Measurements from ENCODE around the gene SYT1.
"Not testable (repeated sequence)": the region's sequence is repeated elsewhere in the genome, so short reads cannot be mapped to it uniquely, and the experiment has no call there.

Gene SYT1

GRCh38 chr12:78864403-78864869 is at the start of gene SYT1:
SYT1 (plus strand) TSS chr12:78864774.
- in situ Hi-C loops (cut with MboI; ENCODE audit: low sequenced_read_pairs) = no loop called here

DNA sequence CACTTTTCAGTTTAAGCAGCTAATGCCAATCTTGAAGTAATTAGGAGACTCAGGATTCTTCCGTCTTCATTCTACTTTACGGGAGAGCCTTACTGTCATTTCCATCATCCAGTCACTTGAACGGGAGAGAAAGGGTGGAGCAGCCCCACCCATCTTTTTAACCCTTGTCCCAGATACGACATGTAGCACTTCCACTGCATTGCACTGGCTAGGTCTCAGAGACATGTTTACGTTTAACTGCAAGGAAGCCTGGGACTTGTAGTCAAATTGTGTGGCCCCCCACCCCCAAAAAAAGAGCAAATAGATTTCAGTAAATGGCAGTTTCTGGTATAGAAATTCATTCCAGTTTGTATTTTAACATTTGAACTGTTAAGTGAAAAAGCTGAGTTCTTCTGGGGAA is 46.1 kb upstream of the SYT1 start:
- in situ Hi-C loops (cut with MboI; ENCODE audit: low sequenced_read_pairs) = no loop called here

DNA sequence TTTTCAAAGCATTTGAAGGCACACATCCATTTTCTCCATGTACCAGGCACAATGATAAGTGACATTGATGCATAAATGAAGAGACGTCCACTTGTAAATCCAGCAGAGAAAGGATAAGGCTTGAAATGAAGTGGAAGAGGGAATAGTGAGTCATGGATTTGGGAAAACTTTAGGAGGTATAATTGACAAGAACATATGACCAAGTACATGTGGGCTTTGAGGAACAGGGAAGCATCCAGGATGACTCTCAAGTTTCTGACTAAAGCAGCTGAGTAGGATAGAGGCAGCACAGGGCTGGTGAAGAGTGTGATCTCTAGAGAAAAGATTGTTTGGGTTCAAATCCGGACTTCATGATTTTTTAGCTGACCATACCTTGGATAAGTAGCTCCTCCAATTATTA is 43.6 kb upstream of the SYT1 start:
- in situ Hi-C loops (cut with MboI; ENCODE audit: low sequenced_read_pairs) = no loop called here

DNA sequence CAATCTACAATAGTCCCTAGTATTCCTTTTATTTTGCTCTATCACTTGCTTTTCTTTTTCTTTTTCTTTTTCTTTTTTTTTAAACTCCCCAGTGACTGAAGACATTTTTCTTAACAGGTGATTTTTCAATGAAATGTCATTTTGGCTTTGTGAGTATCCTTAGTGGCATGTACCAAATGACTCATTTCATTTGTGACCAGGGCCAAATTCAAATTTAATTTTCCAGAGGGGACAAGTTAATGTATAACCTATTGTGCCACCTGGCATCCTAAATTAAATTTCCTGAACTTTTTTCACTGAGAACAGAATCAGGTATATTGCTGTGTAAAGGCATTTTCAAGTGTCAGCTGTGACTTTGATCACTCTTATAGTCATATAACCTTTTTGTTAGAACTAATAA is 39.7 kb upstream of the SYT1 start:
- in situ Hi-C loops (cut with MboI; ENCODE audit: low sequenced_read_pairs) = no loop called here

- in situ Hi-C loops (cut with MboI; ENCODE audit: low sequenced_read_pairs) = no loop called here
Observed at GRCh38 chr12:78829690-78830089, 34.9 kb upstream of the SYT1 start.

- in situ Hi-C loops (cut with MboI; ENCODE audit: low sequenced_read_pairs) = no loop called here
Observed at GRCh38 chr12:78835493-78835892, 29.1 kb upstream of the SYT1 start.

DNA sequence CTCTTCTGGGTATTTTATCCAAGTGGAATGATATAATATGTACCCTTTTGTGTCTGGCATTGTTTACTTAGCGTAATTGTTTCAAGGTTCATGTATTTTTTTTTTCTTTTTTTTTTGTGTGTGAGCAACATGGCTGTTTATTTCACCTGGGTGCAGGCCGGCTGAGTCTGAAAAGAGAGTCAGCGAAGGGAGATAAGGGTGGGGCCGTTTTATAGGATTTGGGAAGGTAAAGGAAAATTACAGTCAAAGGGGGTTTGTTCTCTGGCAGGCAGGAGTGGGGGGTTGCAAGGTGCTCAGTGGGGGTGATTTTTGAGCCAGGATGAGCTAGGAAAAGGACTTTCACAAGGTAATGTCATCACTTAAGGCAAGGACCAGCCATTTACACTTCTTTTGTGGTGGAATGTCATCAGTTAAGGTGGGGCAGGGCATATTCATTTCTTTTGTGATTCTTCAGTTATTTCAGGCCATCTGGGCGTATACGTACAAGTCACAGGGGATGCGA is 24.0 kb upstream of the SYT1 start:
- in situ Hi-C loops (cut with MboI; ENCODE audit: low sequenced_read_pairs) = not testable (repeated sequence)

DNA sequence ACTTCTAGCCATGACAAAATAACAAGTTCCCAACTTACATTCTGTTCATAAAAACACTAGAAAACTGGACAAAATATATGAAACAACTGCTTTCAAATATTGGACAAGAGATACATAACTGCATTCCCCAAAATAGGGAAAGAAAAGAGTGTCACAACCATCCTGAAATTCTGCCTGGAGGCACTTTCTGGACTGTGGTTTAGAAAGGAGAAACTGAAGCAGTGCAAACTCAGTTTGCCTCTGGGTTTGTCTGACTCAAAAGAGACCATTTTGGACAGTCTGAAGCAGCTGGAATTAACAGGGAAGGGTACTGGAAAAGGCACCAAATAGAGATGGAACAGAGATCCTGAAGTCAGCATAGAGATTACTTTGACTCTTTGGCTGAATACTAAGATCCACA is 11.3 kb upstream of the SYT1 start:
- in situ Hi-C loops (cut with MboI; ENCODE audit: low sequenced_read_pairs) = no loop called here

DNA sequence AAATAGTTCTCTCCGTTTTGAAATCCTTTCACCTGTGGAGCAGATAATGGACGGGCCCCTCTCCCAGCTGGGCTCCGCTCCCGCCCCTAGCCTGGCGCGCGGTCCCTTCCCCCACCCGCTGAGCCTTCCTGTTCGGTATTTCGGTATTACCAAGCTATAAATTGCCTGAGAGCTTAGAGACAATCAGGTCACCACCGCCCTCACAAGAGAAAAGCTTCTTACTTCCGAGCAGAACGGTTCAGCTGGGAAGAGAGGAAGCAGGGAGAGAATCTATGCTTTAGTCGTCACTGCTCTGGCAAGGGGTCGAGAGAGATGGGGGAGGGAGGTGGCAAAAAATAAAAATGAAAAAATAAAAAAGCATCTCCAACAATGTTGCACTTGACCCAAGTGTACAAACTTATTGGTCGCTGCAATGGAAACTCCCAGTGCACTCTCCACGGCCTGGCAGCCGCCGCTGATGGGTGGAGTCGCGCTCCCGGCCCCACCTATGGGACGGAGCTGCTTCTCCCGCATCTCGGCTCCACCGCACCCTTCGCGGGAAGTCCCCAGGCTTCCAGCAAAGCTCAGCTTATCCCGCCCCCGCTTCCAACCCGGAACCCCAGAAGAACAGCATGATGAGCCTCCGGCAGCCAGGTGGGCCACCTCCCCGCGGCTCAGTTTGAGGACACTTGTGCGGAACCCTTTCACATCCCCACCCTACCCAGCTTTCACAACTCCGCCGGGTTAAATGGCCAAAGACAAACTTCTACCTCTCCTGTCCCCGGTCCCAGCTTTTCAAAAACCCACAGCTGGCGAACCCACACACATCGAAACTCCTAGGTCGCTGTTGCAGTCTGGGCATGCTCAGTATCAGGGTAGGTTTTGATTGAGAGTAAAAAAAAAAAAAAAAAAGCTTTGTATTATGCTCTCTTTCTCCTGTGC is 832 bp upstream of the SYT1 start:
- in situ Hi-C loops (cut with MboI; ENCODE audit: low sequenced_read_pairs) = no loop called here

DNA sequence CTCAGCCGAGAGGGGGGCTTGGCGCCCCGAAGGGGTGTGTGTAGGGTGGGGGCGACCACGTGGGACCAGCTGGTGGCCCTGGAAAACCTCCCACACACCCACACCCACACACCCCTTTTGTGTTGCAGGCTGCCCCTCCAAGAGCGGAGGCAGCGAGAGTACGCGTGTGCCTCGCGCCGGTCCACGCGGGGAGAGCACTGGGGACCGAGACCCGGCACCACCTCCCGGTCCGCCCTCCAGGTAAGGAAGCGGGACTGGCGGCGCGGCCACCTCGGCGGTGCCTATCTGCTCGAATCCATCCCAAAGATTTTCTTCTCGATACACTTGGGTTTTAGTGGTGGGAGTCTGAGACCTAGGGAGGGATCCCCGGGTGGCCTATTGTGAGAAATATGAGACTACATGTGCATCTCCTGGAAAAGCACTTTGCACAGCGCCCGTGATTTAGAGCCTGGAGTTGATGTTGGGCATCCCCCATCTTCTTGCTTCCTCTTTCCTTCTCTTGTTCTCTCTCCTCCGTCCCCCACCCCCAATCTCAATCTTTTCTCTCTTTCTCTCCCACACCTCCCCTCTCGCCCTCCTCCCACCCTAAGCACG is 393 bp downstream of the SYT1 start:
- in situ Hi-C loops (cut with MboI; ENCODE audit: low sequenced_read_pairs) = no loop called here

DNA sequence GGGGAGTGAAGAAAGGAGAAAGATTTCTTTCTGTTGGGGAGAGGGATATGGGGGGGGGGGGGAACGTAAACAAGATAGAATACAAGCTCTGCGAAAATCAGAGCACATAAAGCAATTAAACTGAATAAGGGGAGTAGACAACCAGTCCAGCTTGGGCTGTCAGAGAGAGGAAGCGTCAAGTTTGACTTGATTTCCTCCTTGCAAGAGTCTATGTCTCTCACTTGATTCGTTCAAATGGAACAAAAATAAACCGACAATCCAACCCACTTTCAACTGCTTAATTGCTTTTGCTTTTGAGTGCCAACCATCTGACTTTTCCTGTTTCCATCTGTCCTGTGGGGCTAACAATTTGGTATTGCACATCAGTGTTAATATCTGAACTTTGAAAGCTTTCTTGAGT is 942 bp downstream of the SYT1 start:
- in situ Hi-C loops (cut with MboI; ENCODE audit: low sequenced_read_pairs) = no loop called here

DNA sequence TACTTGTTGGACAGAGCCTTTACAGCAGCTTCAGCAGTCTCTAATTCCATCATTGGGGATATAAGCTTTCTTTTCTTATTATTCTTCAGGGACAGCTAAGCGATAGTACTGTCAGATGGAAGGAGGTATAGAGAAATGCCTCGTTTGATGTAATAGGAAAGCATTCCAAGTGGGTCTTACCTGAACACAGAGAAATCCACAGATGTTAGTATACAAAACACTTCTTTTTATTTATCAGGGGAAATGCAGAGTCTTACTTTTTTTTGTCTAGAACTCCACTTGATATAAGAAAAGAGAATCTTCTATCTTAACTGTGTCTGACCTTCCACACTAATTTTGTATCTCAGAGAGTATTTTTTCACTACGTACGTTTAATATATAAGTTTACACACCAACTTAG is 1.9 kb downstream of the SYT1 start:
- in situ Hi-C loops (cut with MboI; ENCODE audit: low sequenced_read_pairs) = no loop called here

DNA sequence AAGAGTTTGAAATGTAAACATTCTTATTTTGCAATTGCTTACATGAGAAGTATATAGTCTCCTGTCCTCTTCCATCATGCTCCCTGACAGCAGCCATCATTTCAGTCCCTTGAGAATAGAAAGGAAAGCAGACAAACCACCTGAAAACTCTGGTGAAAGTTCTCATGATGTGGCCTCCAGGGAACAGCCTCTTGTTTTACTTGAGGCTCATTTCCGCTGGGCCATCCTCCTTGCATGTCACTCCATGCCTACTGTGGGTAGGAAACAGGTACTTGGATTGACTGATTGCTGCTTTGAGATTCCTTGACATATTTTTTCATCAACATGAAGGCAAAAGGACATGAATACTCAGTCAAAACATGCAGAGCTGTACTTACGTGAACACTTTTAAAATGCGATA is 6.0 kb downstream of the SYT1 start:
- in situ Hi-C loops (cut with MboI; ENCODE audit: low sequenced_read_pairs) = no loop called here

GRCh38 chr12:78871566-78871965 is 7.0 kb downstream of the SYT1 start:
- in situ Hi-C loops (cut with MboI; ENCODE audit: low sequenced_read_pairs) = no loop called here

DNA sequence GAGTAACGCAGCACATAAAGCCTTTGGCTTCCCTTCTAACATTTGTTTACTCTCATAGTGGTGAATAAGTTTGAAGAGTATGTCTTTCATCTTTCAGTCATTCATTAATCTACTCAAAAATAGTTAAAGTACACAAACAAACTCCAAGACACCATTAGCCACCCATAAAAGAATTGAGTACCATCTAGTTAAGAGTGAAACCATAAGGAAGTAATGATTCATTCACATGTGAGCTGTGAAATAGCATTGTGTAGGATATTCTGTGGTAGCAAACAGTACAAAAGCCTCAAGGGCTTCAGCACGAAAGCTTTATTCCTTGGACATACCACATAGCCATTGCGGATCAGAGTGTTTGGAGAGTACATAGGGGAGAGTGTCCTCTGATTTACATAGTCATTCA is 13.9 kb downstream of the SYT1 start:
- in situ Hi-C loops (cut with MboI; ENCODE audit: low sequenced_read_pairs) = no loop called here

- in situ Hi-C loops (cut with MboI; ENCODE audit: low sequenced_read_pairs) = no loop called here
Observed at GRCh38 chr12:78878866-78879265, 14.3 kb downstream of the SYT1 start.

DNA sequence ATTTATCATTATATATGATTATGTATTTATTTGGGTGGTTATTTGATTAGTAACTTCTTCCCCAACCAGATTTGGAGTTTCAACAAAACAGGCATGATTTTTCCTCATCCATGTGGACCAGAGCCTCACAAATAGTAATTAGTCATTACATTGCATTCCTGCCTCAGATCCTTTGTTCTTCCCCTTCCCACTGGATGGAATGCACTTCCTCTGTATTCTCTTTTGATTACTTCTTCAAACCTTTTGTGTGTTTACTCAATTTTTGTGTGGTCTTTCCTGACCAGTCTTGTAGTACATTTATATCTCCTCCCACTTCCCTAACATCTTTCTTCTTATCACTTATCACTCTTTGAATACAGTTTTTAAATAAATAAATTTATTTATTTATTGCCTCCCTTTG is 15.5 kb downstream of the SYT1 start:
- in situ Hi-C loops (cut with MboI; ENCODE audit: low sequenced_read_pairs) = no loop called here

DNA sequence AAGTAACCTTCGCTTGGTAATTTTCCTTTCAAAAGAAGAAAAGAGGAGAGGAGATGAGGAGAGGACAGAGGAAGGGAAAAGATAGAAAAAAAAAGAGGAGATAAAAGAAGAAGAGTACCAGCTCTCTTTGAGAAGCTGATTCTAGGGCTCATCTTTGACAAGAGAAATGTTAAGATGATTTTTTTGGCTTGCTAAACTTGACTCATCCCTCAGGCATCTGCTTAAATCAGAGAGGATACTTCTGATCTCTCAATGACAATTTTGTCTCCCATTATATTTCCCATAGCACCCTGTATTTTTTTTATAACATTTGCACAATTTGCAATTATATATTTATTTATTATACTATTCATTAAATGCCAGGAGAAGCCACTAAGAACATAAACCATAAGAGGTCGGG is 17.1 kb downstream of the SYT1 start:
- in situ Hi-C loops (cut with MboI; ENCODE audit: low sequenced_read_pairs) = no loop called here

DNA sequence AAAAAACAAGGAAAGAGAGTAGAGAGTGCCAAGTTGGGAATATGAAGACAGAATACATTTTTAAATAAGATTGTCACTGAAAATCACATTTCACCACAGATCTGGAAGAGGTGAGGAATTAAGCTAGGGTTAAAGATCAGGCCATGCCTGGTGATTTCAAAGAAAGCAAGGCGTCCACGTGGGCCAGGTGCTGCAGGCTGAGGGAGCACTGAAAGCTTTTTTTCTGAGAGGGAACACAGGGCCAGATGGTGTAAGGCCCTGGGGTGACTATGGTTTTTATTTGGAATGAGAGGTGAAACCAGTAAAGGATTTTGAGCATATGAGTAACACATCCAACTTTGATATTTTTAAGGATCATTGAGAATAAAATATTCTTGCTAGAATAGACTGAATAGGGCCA is 20.9 kb downstream of the SYT1 start:
- in situ Hi-C loops (cut with MboI; ENCODE audit: low sequenced_read_pairs) = no loop called here

- in situ Hi-C loops (cut with MboI; ENCODE audit: low sequenced_read_pairs) = no loop called here
Observed at GRCh38 chr12:78886719-78887407, 22.3 kb downstream of the SYT1 start.

DNA sequence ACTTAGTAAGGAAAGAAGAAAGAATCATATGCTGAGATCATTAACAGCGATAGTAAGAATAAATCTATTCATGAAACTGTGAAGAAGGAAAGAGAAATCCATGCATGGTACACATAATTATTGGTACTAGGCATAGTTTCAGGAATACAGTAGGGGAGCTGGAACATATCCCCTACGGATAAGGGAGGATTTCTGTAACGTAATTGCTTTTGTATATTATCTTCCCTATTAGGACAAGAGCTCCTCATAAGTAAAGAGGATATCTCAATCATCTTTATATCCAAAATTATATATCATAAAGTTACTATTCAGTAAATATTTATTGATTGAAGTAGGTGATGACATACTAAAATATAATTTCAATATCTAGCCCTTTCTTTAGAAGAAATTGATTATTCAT is 22.9 kb downstream of the SYT1 start:
- in situ Hi-C loops (cut with MboI; ENCODE audit: low sequenced_read_pairs) = no loop called here

DNA sequence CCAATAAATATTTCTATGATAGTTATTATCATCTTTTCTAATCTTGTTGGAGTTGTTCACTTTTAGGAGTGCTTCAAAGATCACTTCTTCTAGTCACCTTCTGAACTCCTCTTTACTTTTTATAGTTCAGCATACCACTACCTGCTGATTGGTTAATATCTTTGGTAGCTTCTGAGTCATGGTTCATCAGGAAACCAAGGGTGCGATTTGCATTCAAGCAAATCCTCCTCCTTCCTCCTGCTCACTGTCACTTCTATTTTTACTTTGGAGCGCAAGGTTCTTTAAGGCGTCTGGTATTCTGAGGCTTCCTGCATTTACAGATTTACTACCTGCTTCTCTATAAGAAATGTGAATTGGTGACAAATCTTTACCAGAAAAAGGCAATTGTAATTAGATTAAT is 24.0 kb downstream of the SYT1 start:
- in situ Hi-C loops (cut with MboI; ENCODE audit: low sequenced_read_pairs) = no loop called here
